PC-9 (cell line): ENCODE results near the gene NEDD4. TPM values are rescaled to one million over a fixed set of nuclear protein-coding genes. Genes with fewer than 3 reads are reported as not detected.

ENCODE experiments used
- BruUV-seq: library from RNA; stranded (reverse); fragments of 400-500 nt; replicated peaks from 2 replicates; lab custom pipeline; 2021; lab: Mats Ljungman, UMichigan
- CTCF ChIA-PET: fragments of 300-600 bp; sonication (Branson Sonifier 250); formaldehyde crosslinking; loops from one replicate; lab custom pipeline; 2022; ENCODE audit warnings: antibody characterized with exemption; lab: Charles Lee
- POLR2A ChIA-PET: fragments of 300-600 bp; sonication (Branson Sonifier 250); formaldehyde crosslinking; loops from one replicate; lab custom pipeline; 2022; ENCODE audit warnings: antibody characterized with exemption; ENCODE audit not compliant: unreplicated experiment; lab: Charles Lee
- DNase-seq, 2 experiments: peaks; one replicate each; pipeline versions ENCODE4 v3.0.0 to v3.0.0-alpha.2; 2015 to 2022; ENCODE audit warnings: mixed read lengths in 1 of 2
- H2AFZ ChIP-seq: fragments of 200-600 bp; sonication (generic); 2 replicates; pipeline ENCODE4 v1.8.1; 2017; ENCODE audit warnings: antibody characterized with exemption
- H3F3A ChIP-seq: fragments of 200-600 bp; sonication (generic); 2 replicates; pipeline ENCODE4 v1.8.1; 2017; ENCODE audit warnings: antibody characterized with exemption, mild to moderate bottlenecking, low read depth; ENCODE audit not compliant: insufficient read depth
- H3K27ac ChIP-seq: fragments of 200-600 bp; sonication (generic); 2 replicates; pipeline ENCODE4 v1.6.1; 2016; ENCODE audit warnings: mixed run types
- H3K27me3 ChIP-seq: fragments of 200-600 bp; sonication (generic); 2 replicates; pipeline ENCODE4 v1.6.1; 2016; ENCODE audit warnings: low read depth, mixed run types; ENCODE audit not compliant: insufficient read depth
- H3K36me3 ChIP-seq: fragments of 200-600 bp; sonication (generic); 2 replicates; pipeline ENCODE4 v1.6.1; 2016; ENCODE audit warnings: low read depth, mixed run types
- H3K4me1 ChIP-seq: fragments of 200-600 bp; sonication (generic); replicated peaks from 2 replicates; pipeline ENCODE4 v1.6.1; 2016; ENCODE audit warnings: mixed run types; ENCODE audit not compliant: insufficient read depth
- H3K4me2 ChIP-seq: fragments of 200-600 bp; sonication (generic); 2 replicates; pipeline ENCODE4 v1.6.1; 2017; ENCODE audit warnings: mixed run types
- H3K4me3 ChIP-seq: fragments of 200-600 bp; sonication (generic); 2 replicates; pipeline ENCODE4 v1.6.1; 2016; ENCODE audit warnings: mixed run types
- H3K79me2 ChIP-seq: fragments of 200-600 bp; sonication (generic); 2 replicates; pipeline ENCODE4 v1.6.1; 2017; ENCODE audit warnings: low read depth, mixed run types
- H3K9me2 ChIP-seq: fragments of 200-600 bp; sonication (generic); 2 replicates; pipeline ENCODE4 v1.8.1; 2017; ENCODE audit warnings: mild to moderate bottlenecking; ENCODE audit not compliant: insufficient read depth
- H3K9me3 ChIP-seq: fragments of 200-600 bp; sonication (generic); 2 replicates; pipeline ENCODE4 v1.8.1; 2016; ENCODE audit warnings: low read depth; ENCODE audit not compliant: insufficient read depth
- H4K20me1 ChIP-seq: fragments of 200-600 bp; sonication (generic); 2 replicates; pipeline ENCODE4 v1.8.1; 2017; ENCODE audit not compliant: insufficient read depth
- EZH2 ChIP-seq: fragments of 200-600 bp; sonication (generic); IDR thresholded peaks from 2 replicates; pipeline ENCODE4 v1.8.0; 2017; ENCODE audit warnings: antibody characterized with exemption, low read depth
- intact Hi-C: fragments of 100-400 bp; cut with micrococcal nuclease; formaldehyde crosslinking; loops from one replicate; pipeline ENCODE4 v1.10.0; 2022; ENCODE audit not compliant: unreplicated experiment
- total RNA-seq: library from RNA; stranded (reverse); gene quantifications from 2 replicates; pipeline ENCODE4 v1.2.3, GENCODE V29; 2021
- TF ChIP-seq, protein P1 (sequence below): fragments of 200-600 bp; sonication (generic); conservative IDR thresholded peaks from 2 replicates; pipeline ENCODE4 v1.6.1; 2017; ENCODE audit warnings: mixed run types, antibody characterized with exemption, mild to moderate bottlenecking, moderate library complexity

NEDD4 gene
- total RNA-seq, 1 experiment from 2014 or later: 24.5 TPM

DNA sequence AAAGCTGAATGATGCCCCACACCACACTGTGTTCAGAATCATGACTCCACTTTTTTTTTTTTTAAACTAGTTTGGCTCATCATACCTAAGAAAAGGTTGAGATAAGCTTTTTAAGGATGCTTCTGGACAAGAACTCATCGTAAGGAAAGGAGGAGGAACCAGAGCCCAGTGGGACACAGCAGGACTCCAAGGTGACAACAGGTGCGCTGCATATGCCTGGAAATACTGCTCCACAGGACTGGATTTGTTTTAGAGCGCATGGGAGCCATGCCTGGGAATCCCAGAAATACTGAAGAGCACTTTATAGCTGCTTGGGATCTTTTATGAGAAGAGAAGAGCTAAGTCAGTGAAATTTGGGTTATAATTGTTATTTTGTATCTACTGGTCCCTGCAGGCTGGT lies 93.4 kb downstream of the NEDD4 start:
- BruUV-seq: no TSS peak
- no peak overlapping the region for H3K4me2 ChIP-seq
- H3K4me1 ChIP-seq: no peaks in the 10 kb centered on the region
- ChIA-PET CTCF (interaction anchor here (0.6 to 0.8 kb wide), 3 partner anchors 17 to 152 kb away, joined by 3 to 9 read pairs (median 6); no protein-coding TSS in a partner anchor), POLR2A (interaction anchor here (0.6 to 0.7 kb wide), 2 partner anchors 143 to 438 kb away, joined by 3 to 6 read pairs; no protein-coding TSS in a partner anchor)
- TF ChIP-seq, protein P1, sequence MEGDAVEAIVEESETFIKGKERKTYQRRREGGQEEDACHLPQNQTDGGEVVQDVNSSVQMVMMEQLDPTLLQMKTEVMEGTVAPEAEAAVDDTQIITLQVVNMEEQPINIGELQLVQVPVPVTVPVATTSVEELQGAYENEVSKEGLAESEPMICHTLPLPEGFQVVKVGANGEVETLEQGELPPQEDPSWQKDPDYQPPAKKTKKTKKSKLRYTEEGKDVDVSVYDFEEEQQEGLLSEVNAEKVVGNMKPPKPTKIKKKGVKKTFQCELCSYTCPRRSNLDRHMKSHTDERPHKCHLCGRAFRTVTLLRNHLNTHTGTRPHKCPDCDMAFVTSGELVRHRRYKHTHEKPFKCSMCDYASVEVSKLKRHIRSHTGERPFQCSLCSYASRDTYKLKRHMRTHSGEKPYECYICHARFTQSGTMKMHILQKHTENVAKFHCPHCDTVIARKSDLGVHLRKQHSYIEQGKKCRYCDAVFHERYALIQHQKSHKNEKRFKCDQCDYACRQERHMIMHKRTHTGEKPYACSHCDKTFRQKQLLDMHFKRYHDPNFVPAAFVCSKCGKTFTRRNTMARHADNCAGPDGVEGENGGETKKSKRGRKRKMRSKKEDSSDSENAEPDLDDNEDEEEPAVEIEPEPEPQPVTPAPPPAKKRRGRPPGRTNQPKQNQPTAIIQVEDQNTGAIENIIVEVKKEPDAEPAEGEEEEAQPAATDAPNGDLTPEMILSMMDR: no peak
- TF ChIP-seq EZH2: no peak
- no peaks in the 10 kb centered on the region for H3F3A ChIP-seq
- no peaks in the 10 kb centered on the region for H4K20me1 ChIP-seq
- H2AFZ ChIP-seq: no peak overlapping the region
- H3K9me3 ChIP-seq: no peaks in the 10 kb centered on the region
- H3K36me3 ChIP-seq: no peaks in the 10 kb centered on the region
- H3K9me2 ChIP-seq: no peaks in the 10 kb centered on the region
- H3K4me3 ChIP-seq: no peak overlapping the region
- DNase-seq: no peak
- no peaks in the 10 kb centered on the region for H3K27me3 ChIP-seq
- H3K27ac ChIP-seq: no peak overlapping the region
- intact Hi-C loops: no loop called here
- H3K79me2 ChIP-seq: no peaks in the 10 kb centered on the region

DNA sequence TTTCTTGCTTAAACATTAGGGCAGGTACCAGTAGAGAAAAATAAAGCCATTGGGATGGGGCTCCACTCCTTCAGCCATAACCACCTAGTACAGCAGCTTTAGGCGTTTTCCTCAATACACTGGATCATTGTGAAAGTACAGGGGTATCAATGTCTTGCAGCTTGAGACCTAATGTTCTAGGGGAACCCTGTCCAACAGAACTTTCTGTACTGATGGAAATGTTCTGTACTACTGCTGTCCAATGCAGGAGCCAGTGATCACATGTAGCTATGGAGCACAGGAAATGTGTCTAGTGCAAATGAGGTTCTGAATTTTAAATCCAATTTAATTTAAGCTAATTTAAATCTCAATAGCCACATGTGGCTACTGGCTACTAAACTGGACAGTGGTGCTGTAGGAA lies 93.9 kb downstream of the NEDD4 start:
- no peaks in the 10 kb centered on the region for H3K27me3 ChIP-seq
- no peaks in the 10 kb centered on the region for H3K9me3 ChIP-seq
- no peak overlapping the region for H3K4me2 ChIP-seq
- H3K4me3 ChIP-seq: no peak overlapping the region
- TF ChIP-seq, protein P1: no peak
- no peak for TF ChIP-seq EZH2
- DNase-seq: no peak
- H3K36me3 ChIP-seq: no peaks in the 10 kb centered on the region
- intact Hi-C loops: loop anchor here (5.0 kb wide), 1 partner anchor 343 kb away; the partner anchor contains the start of gene RFX7
- H3K27ac ChIP-seq: no peak overlapping the region
- no peaks in the 10 kb centered on the region for H3K79me2 ChIP-seq
- H2AFZ ChIP-seq: no peak overlapping the region
- no TSS peak for BruUV-seq
- ChIA-PET POLR2A (interaction anchor here (0.6 kb wide), 1 partner anchor 439 kb away, joined by 3 read pairs; no protein-coding TSS in a partner anchor), CTCF (interaction anchor here (0.6 to 0.8 kb wide), 3 partner anchors 17 to 153 kb away, joined by 3 to 9 read pairs (median 6); no protein-coding TSS in a partner anchor)
- no peaks in the 10 kb centered on the region for H3K9me2 ChIP-seq
- no peaks in the 10 kb centered on the region for H3K4me1 ChIP-seq
- no peaks in the 10 kb centered on the region for H4K20me1 ChIP-seq
- no peaks in the 10 kb centered on the region for H3F3A ChIP-seq

DNA sequence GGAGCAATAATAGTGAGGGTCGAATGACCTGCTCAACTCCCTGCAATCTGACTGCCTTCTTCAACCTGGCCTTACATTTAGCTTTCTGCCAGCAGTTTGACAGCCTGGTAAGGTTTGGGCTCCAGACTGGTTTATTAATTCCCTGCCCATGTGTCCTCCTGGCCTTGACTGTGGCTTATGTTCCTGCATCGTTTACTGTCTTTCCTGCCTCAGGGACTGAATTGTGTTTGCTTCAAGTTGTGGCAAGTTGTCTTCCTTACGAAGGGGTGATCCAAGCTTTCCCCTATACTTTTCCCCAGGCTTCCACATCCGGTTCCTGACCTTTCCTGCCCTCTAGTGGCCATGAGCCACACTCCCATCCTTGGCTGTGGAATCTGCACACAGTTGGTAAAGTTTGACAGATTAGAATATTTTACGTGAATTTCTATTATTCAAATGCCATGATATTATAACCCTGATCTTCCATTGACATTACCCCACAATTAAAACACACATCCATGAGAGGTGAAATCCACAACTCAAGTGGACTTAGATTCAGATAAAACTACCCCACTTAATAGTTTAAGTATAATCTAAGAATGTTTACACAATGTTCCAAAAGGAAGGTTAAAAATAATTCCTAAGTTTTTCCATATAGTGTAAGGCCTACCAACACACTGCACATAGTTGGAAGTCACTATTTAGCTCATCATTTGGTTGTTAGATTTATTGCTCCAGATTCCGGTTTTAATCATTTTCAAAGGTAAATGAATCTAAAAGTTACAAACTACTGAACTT lies 95.7 kb downstream of the NEDD4 start:
- H3K9me3 ChIP-seq: no peaks in the 10 kb centered on the region
- TF ChIP-seq EZH2: no peak
- TF ChIP-seq, protein P1: peak; percentile 66
- no peak overlapping the region for H3K4me3 ChIP-seq
- ChIA-PET CTCF (interaction anchor here (0.9 to 1.4 kb wide), 2 partner anchors 20 to 183 kb away, joined by 4 to 5 read pairs; no protein-coding TSS in a partner anchor), POLR2A (interaction anchor here (0.6 kb wide), 1 partner anchor 104 kb away, joined by 8 read pairs; no protein-coding TSS in a partner anchor)
- H3F3A ChIP-seq: no peaks in the 10 kb centered on the region
- H3K4me1 ChIP-seq: no peaks in the 10 kb centered on the region
- 0 out of 2 replicates have a peak overlapping the region, but pooled peaks have one; percentile 16 for H3K27ac ChIP-seq
- intact Hi-C loops: loop anchor here (5.0 kb wide), 1 partner anchor 345 kb away; the partner anchor contains the start of gene RFX7
- DNase-seq: peak in 1 of 2 experiments; percentile 35
- no peaks in the 10 kb centered on the region for H3K79me2 ChIP-seq
- H3K27me3 ChIP-seq: no peaks in the 10 kb centered on the region
- H3K36me3 ChIP-seq: no peaks in the 10 kb centered on the region
- no TSS peak for BruUV-seq
- H3K9me2 ChIP-seq: no peaks in the 10 kb centered on the region
- no peak overlapping the region for H3K4me2 ChIP-seq
- H2AFZ ChIP-seq: no peak overlapping the region
- H4K20me1 ChIP-seq: no peaks in the 10 kb centered on the region
